ENCODE measurements around the gene KRTAP4-12.
"Not testable (repeated sequence)": the region's sequence is repeated elsewhere in the genome, so short reads cannot be mapped to it uniquely, and the experiment has no call there.

KRTAP4-12 gene

GRCh38 chr17:41123991-41124371 is at the start of gene KRTAP4-12:
Gene KRTAP4-12, minus strand, starts transcription at chr17:41124182. Its CDS starts 60 bp downstream, at chr17:41124122.
- DNase-seq: not testable (repeated sequence)

DNA sequence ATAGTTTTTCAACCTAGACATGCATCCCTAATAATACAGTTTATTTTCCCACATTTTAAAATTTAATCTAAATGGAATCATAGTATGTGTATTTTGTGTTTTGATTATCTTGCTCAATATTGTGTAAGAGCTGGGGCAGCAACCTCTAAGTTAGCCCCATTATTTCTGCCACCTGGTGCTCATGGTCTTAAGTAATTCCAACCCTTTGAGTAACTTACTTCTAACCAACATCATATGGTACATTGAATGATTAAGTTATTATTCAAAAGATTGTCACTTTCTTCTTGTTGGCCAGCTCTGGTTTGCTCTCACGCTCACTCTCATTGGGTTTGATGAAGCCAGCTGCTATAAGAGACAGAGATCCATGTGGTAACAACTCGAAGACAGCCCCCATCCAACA is 47.9 kb upstream of the KRTAP4-12 start:
- no peak for DNase-seq

DNA sequence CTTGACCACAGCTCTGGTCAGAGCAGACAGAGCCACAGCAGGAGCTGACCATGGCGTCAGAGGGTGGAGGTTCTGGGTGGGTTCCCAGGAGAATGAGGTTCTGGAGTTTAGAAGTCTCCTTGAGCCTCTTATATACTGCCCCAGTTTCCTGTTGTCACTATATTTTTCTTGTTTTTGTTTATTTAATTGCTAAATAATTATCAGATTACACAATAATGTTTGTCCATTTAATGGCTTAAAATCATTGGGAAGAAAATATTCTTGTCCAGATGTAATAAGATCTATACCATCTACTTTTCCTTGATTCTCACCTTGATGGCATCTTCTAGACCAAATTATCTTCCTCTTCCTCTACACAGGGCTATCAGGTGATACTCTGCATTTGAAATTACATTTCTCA is 44.1 kb upstream of the KRTAP4-12 start, which contains the start of gene KRTAP4-3:
KRTAP4-3 (minus strand) TSS at position 101 of the 400 bp plus-strand sequence; CDS start at position 52, 49 bp downstream.
- no peak for DNase-seq

DNA sequence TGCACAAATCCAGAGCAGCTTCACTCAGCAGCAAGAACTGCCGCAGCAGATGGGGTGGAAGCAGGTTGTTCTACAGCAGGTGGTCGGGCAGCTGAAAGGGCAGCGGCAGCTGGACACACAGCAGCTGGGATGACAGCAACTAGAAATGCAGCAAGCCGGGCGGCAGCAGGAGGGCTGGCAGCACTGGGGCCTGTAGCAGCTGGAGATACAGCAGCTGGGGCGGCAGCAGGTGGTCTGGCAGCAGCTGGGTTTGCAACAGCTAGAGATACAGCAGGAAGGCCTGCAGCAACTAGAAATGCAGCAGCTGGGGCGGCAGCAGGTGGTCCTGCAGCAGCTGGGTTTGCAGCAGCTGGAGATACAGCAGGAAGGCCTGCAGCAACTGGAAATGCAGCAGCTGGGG is 43.6 kb upstream of the KRTAP4-12 start:
- peak; percentile 32 for DNase-seq

- DNase-seq: no peak
Observed at GRCh38 chr17:41163828-41164227, 39.8 kb upstream of the KRTAP4-12 start.

DNA sequence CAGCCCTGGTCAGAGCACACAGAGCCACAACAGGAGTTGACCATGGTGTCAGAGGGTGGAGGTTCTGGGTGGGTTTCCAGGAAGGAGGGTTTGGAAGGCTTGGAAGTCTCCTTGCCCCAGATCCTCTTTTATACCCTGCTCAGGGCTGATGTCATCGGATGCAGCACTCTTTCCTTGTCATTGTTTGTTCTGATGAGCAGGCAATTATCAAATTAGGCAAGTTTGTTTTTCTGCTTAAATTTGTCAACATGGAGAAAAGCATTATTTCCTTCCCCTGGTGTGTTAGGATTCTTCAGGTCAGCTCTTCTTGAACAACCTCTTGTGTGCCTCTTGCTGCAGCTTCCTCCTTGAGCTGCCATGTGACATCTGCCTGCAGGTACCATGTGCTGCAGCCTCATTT is 36.7 kb upstream of the KRTAP4-12 start, which contains the start of gene KRTAP4-4:
KRTAP4-4 (minus strand) TSS at position 101 of the 400 bp plus-strand sequence; CDS start at position 44, 57 bp downstream.
- DNase-seq: no peak

GRCh38 chr17:41160190-41160589 is 36.2 kb upstream of the KRTAP4-12 start:
- DNase-seq: not testable (repeated sequence)

- no peak for DNase-seq
Observed at GRCh38 chr17:41153856-41154255, 29.9 kb upstream of the KRTAP4-12 start.

GRCh38 chr17:41151525-41151924 is 27.5 kb upstream of the KRTAP4-12 start:
- no peak for DNase-seq

- no peak for DNase-seq
Observed at GRCh38 chr17:41150026-41150425, 26.0 kb upstream of the KRTAP4-12 start.

DNA sequence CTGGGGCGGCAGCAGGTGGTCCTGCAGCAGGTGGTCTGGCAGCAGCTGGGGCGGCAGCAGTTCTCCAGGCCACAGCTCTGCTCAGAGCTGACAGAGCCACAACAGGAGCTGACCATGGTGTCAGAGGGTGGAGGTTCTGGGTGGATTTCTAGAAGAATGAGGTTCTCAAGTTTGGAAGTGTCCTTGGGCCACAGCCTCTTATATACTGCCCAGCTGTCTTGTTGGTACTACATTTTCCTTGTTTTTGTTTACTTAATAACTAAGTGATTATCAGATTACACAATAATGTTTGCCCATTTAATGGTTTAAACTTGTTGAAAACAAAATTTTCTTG is 25.6 kb upstream of the KRTAP4-12 start, which contains the start of gene KRTAP4-5:
KRTAP4-5 (minus strand) TSS at position 174 of the 334 bp plus-strand sequence; CDS start at position 116, 58 bp downstream.
- DNase-seq: no peak

DNA sequence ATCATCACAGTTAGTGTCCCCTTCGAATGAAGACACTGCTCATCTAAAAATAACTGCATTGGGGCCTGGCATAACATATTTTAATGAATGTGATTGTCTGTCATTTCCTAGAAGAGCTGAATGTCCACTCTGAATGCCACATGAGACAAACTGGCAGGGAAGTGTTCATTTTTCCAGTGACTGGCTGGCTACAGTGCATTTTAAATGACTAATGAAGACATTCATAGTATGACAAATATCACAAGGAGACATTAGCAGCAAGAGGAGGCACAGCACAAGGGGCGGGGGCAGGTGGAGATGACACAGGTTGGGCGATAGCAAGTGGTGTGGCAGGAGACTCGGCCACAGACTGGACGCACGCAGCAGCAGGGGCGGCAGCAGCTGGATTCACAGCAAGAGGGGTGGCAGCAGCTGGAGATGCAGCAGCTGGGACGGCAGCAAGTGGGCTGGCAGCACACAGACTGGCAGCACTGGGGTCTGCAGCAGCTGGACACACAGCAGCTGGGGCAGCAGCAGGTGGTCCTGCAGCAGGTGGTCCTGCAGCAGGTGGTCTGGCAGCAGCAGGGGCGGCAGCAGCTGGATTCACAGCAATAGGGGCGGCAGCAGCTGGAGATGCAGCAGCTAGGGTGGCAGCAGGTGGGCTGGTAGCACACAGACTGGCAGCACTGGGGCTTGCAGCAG is 25.1 kb upstream of the KRTAP4-12 start:
- not testable (repeated sequence) for DNase-seq

GRCh38 chr17:41147531-41148204 is 23.7 kb upstream of the KRTAP4-12 start:
- DNase-seq: no peak

GRCh38 chr17:41145261-41145660 is 21.3 kb upstream of the KRTAP4-12 start:
- no peak for DNase-seq

GRCh38 chr17:41144846-41145245 is 20.9 kb upstream of the KRTAP4-12 start:
- DNase-seq: no peak

- no peak for DNase-seq
Observed at GRCh38 chr17:41141361-41141760, 17.4 kb upstream of the KRTAP4-12 start.

- no peak for DNase-seq
Observed at GRCh38 chr17:41140360-41141131, 16.6 kb upstream of the KRTAP4-12 start, which contains the start of gene KRTAP4-6. Gene KRTAP4-6, minus strand, starts transcription at chr17:41140544. Its CDS starts 57 bp downstream, at chr17:41140487.

GRCh38 chr17:41139865-41140264 is 15.9 kb upstream of the KRTAP4-12 start:
- not testable (repeated sequence) for DNase-seq

DNA sequence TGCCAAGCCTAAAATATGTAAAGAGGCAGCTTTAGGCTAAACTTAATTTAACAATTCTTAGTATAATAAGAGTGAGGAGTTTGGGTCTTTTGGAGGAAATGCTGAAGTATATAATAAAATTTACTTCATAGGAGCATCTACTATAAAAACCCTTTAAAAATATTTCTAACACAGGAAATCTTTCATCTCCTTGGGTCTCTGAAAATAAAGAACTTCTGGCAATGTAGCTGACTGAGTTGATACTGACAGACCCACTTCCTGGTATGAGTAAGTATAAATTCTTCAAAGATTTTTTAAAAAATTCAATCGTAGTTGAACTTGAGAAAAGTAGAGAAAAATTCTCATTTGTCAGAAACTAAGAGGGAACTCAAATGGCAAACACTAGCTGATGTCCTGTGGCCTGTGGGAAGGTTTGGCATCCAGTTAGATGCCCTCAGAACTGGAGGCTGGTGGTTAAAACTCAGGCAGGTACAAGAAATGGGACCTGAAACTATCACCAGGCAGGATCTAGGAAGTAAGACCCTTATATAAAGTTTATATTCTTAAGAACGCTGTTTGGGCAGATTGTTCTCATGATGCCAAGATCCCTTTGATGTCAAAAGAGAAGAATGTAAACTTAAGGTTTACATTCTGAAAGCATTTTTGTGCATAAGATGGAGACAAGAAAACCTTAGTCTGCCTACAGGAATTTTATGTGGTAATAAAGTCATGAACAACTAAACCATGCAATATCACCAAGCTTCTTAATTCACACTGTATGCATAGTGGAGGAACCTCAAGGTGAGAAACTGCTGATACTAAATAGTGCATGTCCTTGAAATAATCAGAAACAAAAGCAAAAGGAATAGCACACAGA is 10.1 kb upstream of the KRTAP4-12 start:
- DNase-seq: no peak

DNA sequence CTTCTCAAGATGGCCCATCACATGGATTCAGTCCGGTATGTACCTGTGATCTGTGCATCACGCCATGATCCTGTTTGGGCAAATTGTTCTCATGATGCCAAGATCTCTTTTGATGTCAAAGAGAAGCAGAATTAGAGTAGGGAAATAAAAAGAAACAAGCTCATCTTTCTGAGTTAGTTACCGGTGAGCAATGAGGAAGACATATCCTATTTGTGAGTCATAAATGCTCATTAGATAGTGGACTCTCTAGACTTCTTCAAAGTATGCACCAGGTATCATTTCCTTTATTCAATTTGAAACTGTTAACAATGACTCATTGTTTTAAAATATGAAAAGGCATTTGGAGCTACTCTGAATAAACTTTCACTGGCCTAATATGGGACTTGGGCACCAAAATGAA is 8.0 kb upstream of the KRTAP4-12 start:
- DNase-seq: no peak

GRCh38 chr17:41127371-41127770 is 3.4 kb upstream of the KRTAP4-12 start:
- no peak for DNase-seq

GRCh38 chr17:41126412-41126811 is 2.4 kb upstream of the KRTAP4-12 start:
- DNase-seq: no peak

Measured in DMS153 (cell line).